K562 (cell line): ENCODE results near the gene SYF2. TPM values are rescaled to one million over a fixed set of nuclear protein-coding genes. Genes with fewer than 3 reads are reported as not detected.

Experiments
- ATAC-seq: fragments of 200-7000 bp; cut with Tn5 transposase; 3 replicates; pipeline ENCODE4 v1.9.1; 2020; ENCODE audit warnings: moderate library complexity
- BruUV-seq: library from RNA; stranded (reverse); fragments of 400-500 nt; replicated peaks from 2 replicates; lab custom pipeline; 2021; lab: Mats Ljungman, UMichigan
- CTCF ChIA-PET: fragments of 300-600 bp; formaldehyde crosslinking; extraction: SDS; loops from one replicate; lab custom pipeline; 2021; ENCODE audit warnings: low intra/inter-chr PET ratio; lab: Yijun Ruan, JAX
- POLR2A ChIA-PET: fragments of 300-600, 350-650 bp; sonication (Branson Sonifier 250); formaldehyde crosslinking; extraction: SDS; loops from one replicate; lab custom pipeline; 2021; ENCODE audit warnings: antibody characterized with exemption, inconsistent platforms; lab: Yijun Ruan, JAX
- DNase-seq, 4 experiments: peaks; one replicate each; pipeline versions ENCODE4 v3.0.0 to v3.0.0-alpha.2; 2011 to 2018; ENCODE audit warnings: low spot score in 3 of 4, mixed read lengths in 3 of 4; ENCODE audit errors: extremely low read depth in 1 of 4
- FAIRE-seq: peaks from 2 replicates; lab custom pipeline; 2011; peaks lifted over from hg19 to GRCh38; lab: Jason Lieb, UNC
- H2AFZ ChIP-seq: 2 replicates; pipeline ENCODE4 v1.6.0; 2011; ENCODE audit warnings: low read depth, low read length, control low read depth, inconsistent platforms
- H3K27ac ChIP-seq: fragments of 200-600 bp; 3 replicates; pipeline ENCODE4 v1.8.0; 2011; ENCODE audit warnings: low read depth, mild to moderate bottlenecking, control low read depth, inconsistent platforms, low read length, moderate library complexity, mixed read lengths; ENCODE audit errors: extremely low read depth
- H3K27me3 ChIP-seq, 2 experiments: fragments of 300-600 bp in 1 of 2; 2 replicates in 1 of 2; 3 replicates in 1 of 2; pipeline versions ENCODE4 v1.6.0 to v1.8.0; 2011; ENCODE audit warnings: inconsistent platforms in 2 of 2, low read length in 2 of 2, mild to moderate bottlenecking in 1 of 2, mixed read lengths in 1 of 2, moderate library complexity in 1 of 2; ENCODE audit not compliant: control insufficient read depth in 2 of 2, insufficient read depth in 2 of 2
- H3K36me3 ChIP-seq: fragments of 300-600 bp; 3 replicates; pipeline ENCODE4 v1.8.0; 2011; ENCODE audit warnings: mild to moderate bottlenecking, low read length, inconsistent platforms; ENCODE audit not compliant: control insufficient read depth, insufficient read depth
- H3K4me1 ChIP-seq, 2 experiments: fragments of 200-600 bp in 1 of 2; replicated peaks in 1 of 2; 2 replicates in 1 of 2; 3 replicates in 1 of 2; pipeline versions ENCODE4 v1.5.1 to v1.8.0; 2011; ENCODE audit warnings: inconsistent platforms in 2 of 2, low read length in 2 of 2, mild to moderate bottlenecking in 1 of 2, mixed read lengths in 1 of 2, moderate library complexity in 1 of 2; ENCODE audit not compliant: control insufficient read depth in 2 of 2, insufficient read depth in 2 of 2
- H3K4me2 ChIP-seq: 2 replicates; pipeline ENCODE4 v1.6.1; 2011; ENCODE audit warnings: low read length, control low read depth, inconsistent platforms, mixed read lengths; ENCODE audit not compliant: insufficient read depth
- H3K4me3 ChIP-seq: fragments of 200-600 bp; sonication (generic), shearing (Covaris generic); 2 replicates; pipeline ENCODE4 v1.5.1; 2016; ENCODE audit warnings: control low read depth, inconsistent platforms
- H3K79me2 ChIP-seq: fragments of 200-600 bp; 3 replicates; pipeline ENCODE4 v1.8.0; 2011; ENCODE audit warnings: low read length, inconsistent platforms; ENCODE audit not compliant: control insufficient read depth, insufficient read depth
- H3K9ac ChIP-seq, 2 experiments: 2 replicates each; pipeline versions ENCODE4 v1.6.0 to v1.6.1; 2011; ENCODE audit warnings: low read depth in 2 of 2, low read length in 2 of 2, control low read depth in 1 of 2, inconsistent platforms in 1 of 2, mild to moderate bottlenecking in 1 of 2, mixed read lengths in 1 of 2; ENCODE audit not compliant: insufficient read depth in 1 of 2
- H3K9me1 ChIP-seq: one replicate; pipeline ENCODE4 v1.6.0; 2011; ENCODE audit warnings: inconsistent platforms, mild to moderate bottlenecking, low read length, moderate library complexity; ENCODE audit not compliant: control insufficient read depth, insufficient read depth
- H3K9me3 ChIP-seq: replicated peaks from 2 replicates; pipeline ENCODE4 v1.5.1; 2011; ENCODE audit warnings: low read depth, low read length, inconsistent platforms; ENCODE audit not compliant: control insufficient read depth, insufficient read depth
- H4K20me1 ChIP-seq: replicated peaks from 2 replicates; pipeline ENCODE4 v1.6.1; 2011; ENCODE audit warnings: low read length, inconsistent platforms, mixed read lengths; ENCODE audit not compliant: control insufficient read depth, insufficient read depth
- AFF1 ChIP-seq, 2 experiments: fragments of 450-650 bp; IDR thresholded peaks; 2 replicates each; pipeline ENCODE4 v1.6.1; 2018; ENCODE audit warnings: mild to moderate bottlenecking in 2 of 2, low read depth in 1 of 2; ENCODE audit not compliant: partially characterized antibody in 2 of 2
- ATF3 ChIP-seq, 2 experiments: fragments of 450-650 bp in 1 of 2; sonication (generic) in 1 of 2; formaldehyde crosslinking in 1 of 2; IDR thresholded peaks in 1 of 2; conservative IDR thresholded peaks in 1 of 2; 2 replicates each; pipeline versions ENCODE4 v1.6.1 to v1.8.1; 2016 to 2023; ENCODE audit warnings: mild to moderate bottlenecking in 2 of 2, moderate library complexity in 2 of 2, inconsistent platforms in 1 of 2, missing genetic modification reagents in 1 of 2
- CBFA2T2 ChIP-seq: fragments of 450-650 bp; conservative IDR thresholded peaks from 2 replicates; pipeline ENCODE4 v1.6.1; 2017; ENCODE audit warnings: mild to moderate bottlenecking
- DPF2 ChIP-seq: fragments of 450-650 bp; IDR thresholded peaks from 2 replicates; pipeline ENCODE4 v1.6.1; 2016
- FOSL1 ChIP-seq: fragments of 200-800 bp; sonication (Bioruptor generic); conservative IDR thresholded peaks from 2 replicates; pipeline ENCODE4 v1.6.1; 2016; ENCODE audit warnings: missing genetic modification characterization, missing compliant biosample characterization
- JUND ChIP-seq, 2 experiments: IDR thresholded peaks; 2 replicates in 1 of 2; 3 replicates in 1 of 2; pipeline ENCODE4 v1.6.1; 2011; ENCODE audit warnings: borderline replicate concordance in 2 of 2, low read depth in 2 of 2, low read length in 2 of 2, improper control_type of control experiment in 1 of 2, missing biosample characterization in 1 of 2, missing genetic modification characterization in 1 of 2, missing genetic modification reagents in 1 of 2
- KDM1A ChIP-seq, 2 experiments: fragments of 450-650 bp; IDR thresholded peaks; 2 replicates each; pipeline ENCODE4 v1.6.1; 2016; ENCODE audit warnings: mild to moderate bottlenecking in 2 of 2
- PHF21A ChIP-seq: fragments of 450-650 bp; IDR thresholded peaks from 2 replicates; pipeline ENCODE4 v1.6.1; 2017; ENCODE audit warnings: low read depth, borderline replicate concordance
- SMARCA4 ChIP-seq: fragments of 450-650 bp; IDR thresholded peaks from 2 replicates; pipeline ENCODE4 v1.6.1; 2016
- STAT5A ChIP-seq: IDR thresholded peaks from 2 replicates; pipeline ENCODE4 v1.6.1; 2012; ENCODE audit warnings: low read length, inconsistent platforms, borderline replicate concordance
- TAF7 ChIP-seq: fragments of 450-650 bp; IDR thresholded peaks from 2 replicates; pipeline ENCODE4 v1.6.1; 2016; ENCODE audit warnings: missing genetic modification characterization, missing compliant biosample characterization
- ZFX ChIP-seq: sonication (generic); formaldehyde crosslinking; IDR thresholded peaks from 2 replicates; pipeline ENCODE4 v1.8.0; 2022; ENCODE audit warnings: mild to moderate bottlenecking, missing genetic modification reagents, moderate library complexity
- ZNF121 ChIP-seq: sonication (generic); formaldehyde crosslinking; conservative IDR thresholded peaks from 2 replicates; pipeline ENCODE4 v1.8.0; 2022; ENCODE audit warnings: missing genetic modification reagents
- WGBS: fragments of 100-300 bp; shearing (Covaris generic); methylation state at CpG from one replicate; pipeline ENCODE4 v1.1.6; 2016; ENCODE audit warnings: low coverage, mixed read lengths; ENCODE audit not compliant: insufficient coverage; ENCODE audit errors: missing lambda C conversion rate; 5-methylcytosine and 5-hydroxymethylcytosine counted together
- in situ Hi-C: fragments of 300-500 bp; cut with MboI; formaldehyde crosslinking; loops from 4 replicates; pipeline ENCODE4 v1.15.0; 2018; ENCODE audit warnings: inconsistent platforms, mixed read lengths
- intact Hi-C: fragments of 100-400 bp; cut with micrococcal nuclease; formaldehyde crosslinking; loops from 2 replicates; pipeline ENCODE4 v1.14.2; 2022
- polyA plus RNA-seq, 8 experiments: library from polyadenylated mRNA; depleted of rRNA in 4 of 8; stranded (reverse) in 5 of 8; unstranded in 3 of 8; fragments of >200 nt; fragmentation: Nextera tagmentation in 2 of 8; fragmentation: Illumina TruSeq in 1 of 8; extraction: Ambion mirVana in 2 of 8; extraction: Trizol in 1 of 8; gene quantifications; 2 replicates each; pipeline versions ENCODE4 v1.2.1 to v1.2.3, GENCODE V29; 2011 to 2014; ENCODE audit warnings: inconsistent platforms in 1 of 8, missing spikeins in 1 of 8
- total RNA-seq, 7 experiments: library from RNA; depleted of rRNA in 6 of 7; stranded (reverse); fragments of >200 nt in 6 of 7; fragmentation: Illumina TruSeq in 2 of 7; extraction: Trizol in 2 of 7; gene quantifications; 2 replicates each; pipeline versions ENCODE4 v1.2.1 to v1.2.3, GENCODE V29; 2011 to 2021; ENCODE audit warnings: low replicate concordance in 1 of 7

The SYF2 gene
- total and polyA plus RNA-seq, 9 of the 15 experiments (the other 6 are each of a cell fraction or from before 2014, with no cell fraction given) = 20.9 to 69.0 (median 43.2) TPM

- no peaks in the 10 kb centered on the region for H4K20me1 ChIP-seq
- H3K36me3 ChIP-seq = no peaks in the 10 kb centered on the region
- H3K27me3 ChIP-seq = no peaks in the 10 kb centered on the region
- intact Hi-C loops = no loop called here
- peaks cover 3% of the 10 kb centered on the region for H3K9me1 ChIP-seq
- H3K27ac ChIP-seq = no peak overlapping the region
- no TSS peak for BruUV-seq
- H3K9ac ChIP-seq = no peak overlapping the region
- FAIRE-seq (no peak), DNase-seq (peak in 1 of 4 experiments; percentile 50), ATAC-seq (peak; percentile 19; the same call in 2 of the 3 replicates)
- no peak overlapping the region for H2AFZ ChIP-seq
- H3K4me2 ChIP-seq = no peak overlapping the region
- 29% methylated on average over 5 of the region's 5 CpGs for WGBS
- H3K9me3 ChIP-seq = no peaks in the 10 kb centered on the region
- H3K79me2 ChIP-seq = no peaks in the 10 kb centered on the region; the same call in 2 of the 3 replicates
- H3K4me3 ChIP-seq = no peak overlapping the region
- ChIA-PET POLR2A (interaction anchor here (0.9 to 3.9 kb wide), 4 partner anchors 9 to 24 kb away, joined by 3 to 16 read pairs (median 9); partner anchors contain the start of genes RSRP1 and SYF2), CTCF (no interaction called here)
- in situ Hi-C loops = loop anchor here (5.0 kb wide), 1 partner anchor 91 kb away; no protein-coding TSS in a partner anchor
- peaks cover 7 to 10% of the 10 kb centered on the region in 2 experiments; a peak in 3 of 5 replicates for H3K4me1 ChIP-seq
- TF ChIP-seq TAF7 (tag) = no peak
- peak; percentile 79 for TF ChIP-seq ATF3 (IDR thresholded peaks at IDR 0.05)
- TF ChIP-seq ATF3 (CRISPR knock-in tag; conservative IDR thresholded peaks at IDR 0.05) = no peak
- TF ChIP-seq SMARCA4 = 0 out of 2 replicates have a peak, but pooled peaks have one; percentile 21
- peak; percentile 76 for TF ChIP-seq ZNF121 (CRISPR knock-in tag)
- TF ChIP-seq FOSL1 (tag) = peak; percentile 89
- peak; percentile 73 for TF ChIP-seq DPF2
- no peak for TF ChIP-seq AFF1 (IDR thresholded peaks at IDR 0.05; ENCODE audit: low read depth in 1 of 2, partially characterized antibody in 2 of 2)
- TF ChIP-seq JUND (IDR thresholded peaks at IDR 0.05; ENCODE audit: borderline replicate concordance, low read depth, low read length) = peak; percentile 79
- peak; percentile 75; the same call in 2 of the 3 replicates for TF ChIP-seq JUND (tag; IDR thresholded peaks at IDR 0.05; ENCODE audit: borderline replicate concordance, low read depth, low read length)
- TF ChIP-seq CBFA2T2 = peak; percentile 43
- TF ChIP-seq KDM1A (IDR thresholded peaks at IDR 0.05) = peak; percentile 91 to 92
- 0 out of 2 replicates have a peak, but pooled peaks have one; percentile 45 for TF ChIP-seq PHF21A
- TF ChIP-seq ZFX = no peak
- TF ChIP-seq STAT5A = no peak
These were observed 24.3 kb upstream of the SYF2 start for GRCh38 chr1:25256578-25256965.
